HG02678 (cell line): Measurements from ENCODE around the gene EPHB1.

Experiments used
- ATAC-seq: cut with Tn5 transposase; IDR thresholded peaks from one replicate; pipeline ENCODE4 v1.9.1; 2021; ENCODE audit warnings: mild to moderate bottlenecking, moderate library complexity; ENCODE audit not compliant: unreplicated experiment

The EPHB1 gene

GRCh38 chr3:135272026-135272669 lies 477.1 kb downstream of the EPHB1 start:
- no peak for ATAC-seq

DNA sequence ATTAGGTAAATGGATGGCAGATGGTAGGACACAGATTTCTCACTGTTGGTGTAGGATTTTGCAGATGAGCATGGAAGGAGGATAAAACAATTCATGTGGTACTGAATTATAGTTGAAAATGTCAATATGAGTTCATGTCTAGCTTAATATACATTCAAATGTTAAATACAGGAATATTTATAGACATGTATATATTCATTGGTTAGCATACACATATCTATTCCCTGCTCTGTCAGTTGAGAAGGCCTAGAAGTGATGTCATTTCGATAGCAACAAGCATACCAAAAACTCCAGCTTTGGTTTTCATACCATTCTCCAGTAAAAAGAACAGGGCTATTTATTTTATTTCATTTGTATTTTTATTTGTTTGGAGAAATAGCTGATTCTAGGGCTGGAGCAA lies 497.1 kb downstream of the EPHB1 start:
- ATAC-seq: no peak

DNA sequence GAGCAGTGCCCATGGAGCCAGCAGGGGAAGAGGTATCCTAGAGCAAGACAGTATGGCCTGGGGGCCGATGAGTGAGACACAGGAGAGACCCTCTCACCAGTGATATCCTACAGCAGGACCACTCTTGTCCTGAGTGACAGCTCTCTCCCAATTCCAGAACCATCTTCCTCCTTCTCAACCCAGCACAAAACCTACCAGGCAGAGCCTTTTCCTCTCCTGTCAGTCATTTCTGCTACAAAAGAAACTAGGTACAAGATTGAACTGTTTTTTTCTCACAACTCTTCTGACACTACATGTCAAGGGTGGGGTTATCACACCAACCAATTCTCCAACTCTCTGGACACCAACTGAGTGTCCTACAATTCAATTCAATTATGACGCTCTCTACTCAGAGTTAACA lies 506.6 kb downstream of the EPHB1 start:
- no peak for ATAC-seq

- ATAC-seq: no peak
Observed at GRCh38 chr3:135304378-135304777, 509.3 kb downstream of the EPHB1 start.
